Ascending aorta (tissue), 2 donors: Measurements from ENCODE around the gene TP53RK. TPM values are rescaled to one million over a fixed set of nuclear protein-coding genes. Genes with fewer than 3 reads are reported as not detected.

ENCODE experiments used
- DNase-seq, 2 donors: peaks; one replicate each; pipeline ENCODE4 v3.0.0-alpha.2; 2019; ENCODE audit warnings: low spot score in 2 of 2
- H3K27ac ChIP-seq, 2 donors: fragments of 200-600 bp; sonication (generic); one replicate each; pipeline ENCODE4 v1.5.1; 2016 to 2017; ENCODE audit warnings: mild to moderate bottlenecking in 1 of 2
- H3K27me3 ChIP-seq: fragments of 200-600 bp; sonication (generic); one replicate; pipeline ENCODE4 v1.5.1; 2017
- H3K36me3 ChIP-seq, 2 donors: fragments of 200-600 bp; sonication (generic); one replicate each; pipeline ENCODE4 v1.5.1; 2016
- H3K4me1 ChIP-seq, 2 donors: fragments of 200-600 bp; sonication (generic); one replicate each; pipeline ENCODE4 v1.5.1; 2016 to 2017; ENCODE audit warnings: mild to moderate bottlenecking in 1 of 2
- H3K4me3 ChIP-seq, 2 donors: fragments of 200-600 bp; sonication (generic); one replicate each; pipeline ENCODE4 v1.5.1; 2016 to 2017; ENCODE audit warnings: mild to moderate bottlenecking in 1 of 2
- H3K9me3 ChIP-seq, 2 donors: fragments of 200-600 bp; sonication (generic); one replicate each; pipeline ENCODE4 v1.5.1; 2016
- intact Hi-C: fragments of 100-400 bp; cut with DNase I; formaldehyde crosslinking; loops from one replicate; pipeline ENCODE4 v1.15.1; 2023
- total RNA-seq: library from RNA; depleted of rRNA; stranded (reverse); fragments of >200 nt; gene quantifications from one replicate; pipeline ENCODE4 v1.1.0, GENCODE V29; 2016
- TF ChIP-seq, protein P1 (sequence below), 3 experiments: fragments of 200-600 bp in 2 of 3; fragments of 450-650 bp in 1 of 3; sonication (generic) in 2 of 3; IDR thresholded peaks; one replicate each; pipeline ENCODE4 v1.5.1; 2016 to 2019; ENCODE audit warnings: antibody characterized with exemption in 3 of 3, mild to moderate bottlenecking in 1 of 3, moderate library complexity in 1 of 3

The TP53RK gene
- total RNA-seq, 1 donor from 2014 or later = 30.8 TPM

DNA sequence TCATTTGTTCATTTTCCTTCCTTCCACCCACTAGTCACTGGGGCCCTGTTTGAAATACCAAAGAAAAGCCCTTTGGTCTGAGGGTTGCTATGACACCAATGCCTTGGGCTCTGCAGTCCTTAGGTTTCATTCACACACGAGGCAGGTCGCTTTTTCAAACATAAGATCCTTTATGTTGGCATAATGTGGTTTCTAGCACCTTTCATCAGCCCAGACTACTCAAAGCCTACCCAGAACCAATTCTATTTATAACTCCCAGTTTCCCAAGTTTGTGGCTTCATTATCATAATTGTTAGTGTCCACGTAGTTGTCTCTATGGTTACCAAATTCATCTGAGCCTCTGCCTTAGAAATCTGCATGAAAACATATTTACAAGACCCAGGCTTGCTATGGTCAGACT lies 6.6 kb upstream of the TP53RK start:
- H3K4me3 ChIP-seq = no peak overlapping the region
- H3K9me3 ChIP-seq = no peaks in the 10 kb centered on the region
- intact Hi-C loops = no loop called here
- no peak overlapping the region for H3K27ac ChIP-seq
- DNase-seq = no peak
- TF ChIP-seq, protein P1, sequence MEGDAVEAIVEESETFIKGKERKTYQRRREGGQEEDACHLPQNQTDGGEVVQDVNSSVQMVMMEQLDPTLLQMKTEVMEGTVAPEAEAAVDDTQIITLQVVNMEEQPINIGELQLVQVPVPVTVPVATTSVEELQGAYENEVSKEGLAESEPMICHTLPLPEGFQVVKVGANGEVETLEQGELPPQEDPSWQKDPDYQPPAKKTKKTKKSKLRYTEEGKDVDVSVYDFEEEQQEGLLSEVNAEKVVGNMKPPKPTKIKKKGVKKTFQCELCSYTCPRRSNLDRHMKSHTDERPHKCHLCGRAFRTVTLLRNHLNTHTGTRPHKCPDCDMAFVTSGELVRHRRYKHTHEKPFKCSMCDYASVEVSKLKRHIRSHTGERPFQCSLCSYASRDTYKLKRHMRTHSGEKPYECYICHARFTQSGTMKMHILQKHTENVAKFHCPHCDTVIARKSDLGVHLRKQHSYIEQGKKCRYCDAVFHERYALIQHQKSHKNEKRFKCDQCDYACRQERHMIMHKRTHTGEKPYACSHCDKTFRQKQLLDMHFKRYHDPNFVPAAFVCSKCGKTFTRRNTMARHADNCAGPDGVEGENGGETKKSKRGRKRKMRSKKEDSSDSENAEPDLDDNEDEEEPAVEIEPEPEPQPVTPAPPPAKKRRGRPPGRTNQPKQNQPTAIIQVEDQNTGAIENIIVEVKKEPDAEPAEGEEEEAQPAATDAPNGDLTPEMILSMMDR (IDR thresholded peaks at IDR 0.05) = no peak
- no peaks in the 10 kb centered on the region for H3K4me1 ChIP-seq
- no peaks in the 10 kb centered on the region for H3K36me3 ChIP-seq
- no peaks in the 10 kb centered on the region for H3K27me3 ChIP-seq

DNA sequence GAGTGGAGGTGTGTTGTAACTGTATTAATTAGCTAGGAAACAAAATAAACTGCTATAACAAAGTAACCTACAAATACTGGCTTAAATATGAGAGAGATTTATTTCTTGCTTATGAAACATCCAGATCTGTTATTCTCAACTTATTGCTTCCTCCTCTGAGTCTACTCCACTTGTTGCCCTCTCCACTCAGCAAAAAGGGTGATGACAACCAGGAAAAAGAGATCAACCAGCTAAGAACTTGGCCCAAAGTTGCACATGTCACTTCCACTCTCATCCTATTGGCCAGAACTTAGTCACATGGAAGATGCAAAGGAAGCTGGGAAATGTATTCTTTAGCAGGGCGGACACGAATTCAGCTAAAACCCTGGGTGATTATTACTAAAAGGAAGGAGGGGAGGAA lies 5.2 kb upstream of the TP53RK start:
- Histone ChIP-seq H3K27me3 (no peaks in the 10 kb centered on the region), H3K4me3 (no peak overlapping the region), H3K4me1 (no peaks in the 10 kb centered on the region), H3K36me3 (no peaks in the 10 kb centered on the region), H3K27ac (no peak overlapping the region), H3K9me3 (no peaks in the 10 kb centered on the region)
- intact Hi-C loops = no loop called here
- no peak for DNase-seq
- TF ChIP-seq, protein P1 (IDR thresholded peaks at IDR 0.05) = no peak

DNA sequence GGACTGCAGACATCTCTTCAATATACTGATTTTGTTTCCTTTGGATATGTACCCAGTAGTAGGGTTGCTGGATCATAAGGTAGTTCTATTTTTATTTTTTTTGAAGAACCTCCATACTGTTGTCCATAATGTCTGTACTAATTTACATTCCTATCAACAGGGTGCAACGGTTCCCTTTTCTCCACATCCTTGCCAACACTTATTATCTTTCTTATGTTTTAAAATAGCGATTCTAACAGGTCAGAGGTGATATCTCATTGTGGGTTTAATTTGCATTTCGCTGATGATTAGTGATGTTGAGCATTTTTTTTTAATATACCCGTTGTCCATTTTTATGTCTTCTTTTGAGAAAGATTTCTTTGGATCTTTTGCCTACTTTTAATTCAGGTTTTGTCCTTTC lies 2.0 kb upstream of the TP53RK start:
- Histone ChIP-seq H3K27me3 (no peaks in the 10 kb centered on the region), H3K27ac (no peak overlapping the region), H3K36me3 (peaks cover 0 to 4% of the 10 kb centered on the region in 2 donors), H3K4me3 (no peak overlapping the region), H3K9me3 (no peaks in the 10 kb centered on the region), H3K4me1 (peaks cover 9 to 14% of the 10 kb centered on the region in 2 donors)
- no peak for DNase-seq
- TF ChIP-seq, protein P1 (IDR thresholded peaks at IDR 0.05) = no peak
- intact Hi-C loops = no loop called here

DNA sequence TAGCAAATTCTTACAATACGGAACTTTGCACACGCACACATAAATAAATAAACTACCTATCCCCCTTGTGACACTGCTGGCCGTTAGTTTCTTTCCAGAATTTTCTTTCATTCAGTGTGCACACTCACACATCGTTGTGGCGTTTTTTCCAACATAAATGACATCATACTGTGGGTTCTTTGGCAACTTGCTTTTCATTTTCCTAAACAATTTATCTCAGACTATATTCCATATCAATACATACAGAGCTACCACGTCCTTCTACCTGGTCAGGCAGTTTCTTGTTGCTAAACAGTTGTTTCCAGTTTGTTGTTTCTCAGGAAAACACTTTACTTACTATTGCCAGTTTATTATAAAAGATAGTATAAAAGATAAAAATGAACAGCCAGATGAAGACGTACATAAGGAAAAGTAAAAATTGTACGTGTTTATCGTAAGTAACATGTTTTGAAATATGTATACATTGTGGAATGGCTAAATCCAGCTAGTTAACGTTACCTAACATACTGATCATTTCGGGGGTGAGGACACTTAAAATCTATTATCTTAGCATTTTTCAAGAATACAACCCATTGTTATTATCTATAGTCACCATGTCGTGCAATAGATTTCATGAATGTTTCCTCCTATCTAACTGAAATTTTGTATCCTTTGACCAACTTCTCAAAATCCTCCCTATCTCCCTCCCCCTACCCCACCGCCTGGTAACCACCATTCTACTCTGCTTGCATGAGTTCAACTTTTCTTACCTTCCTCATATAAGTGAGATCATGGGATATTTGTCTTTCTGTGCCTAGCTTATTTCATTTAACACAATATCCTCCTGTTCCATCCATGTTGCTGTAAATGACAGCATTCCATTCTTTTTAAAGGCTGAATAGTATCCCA lies 1.2 kb upstream of the TP53RK start:
- intact Hi-C loops = no loop called here
- H3K9me3 ChIP-seq = no peaks in the 10 kb centered on the region
- no peaks in the 10 kb centered on the region for H3K27me3 ChIP-seq
- peaks cover 9 to 14% of the 10 kb centered on the region in 2 donors for H3K4me1 ChIP-seq
- peaks cover 4% of the 10 kb centered on the region in 2 donors for H3K36me3 ChIP-seq
- TF ChIP-seq, protein P1 (IDR thresholded peaks at IDR 0.05) = no peak
- H3K27ac ChIP-seq = peak overlapping the region; percentile 84 to 89
- DNase-seq = no peak
- H3K4me3 ChIP-seq = peak overlapping the region; percentile 66 to 69

- Histone ChIP-seq H3K9me3 (no peaks in the 10 kb centered on the region), H3K4me3 (peak overlapping the region; percentile 66 to 69), H3K36me3 (peaks cover 4% of the 10 kb centered on the region in 2 donors), H3K27me3 (no peaks in the 10 kb centered on the region), H3K4me1 (peaks cover 9 to 14% of the 10 kb centered on the region in 2 donors), H3K27ac (peak overlapping the region; percentile 84 to 89)
- DNase-seq = no peak
- TF ChIP-seq, protein P1 (IDR thresholded peaks at IDR 0.05) = no peak
- intact Hi-C loops = loop anchor here (1.0 to 10.0 kb wide), 5 partner anchors 20 to 755 kb away; partner anchors contain the start of genes CD40, NCOA5, PCIF1 and SLC2A10
These were observed 476 bp upstream of the TP53RK start for GRCh38 chr20:46689754-46690085.
